Ishikawa (cell line): Measurements from ENCODE around the gene UBE2D4.

ENCODE experiments used
- CEBPB ChIP-seq: IDR thresholded peaks from 2 replicates; pipeline ENCODE4 v1.6.1; 2012
- CREB1 ChIP-seq: IDR thresholded peaks from 2 replicates; pipeline ENCODE4 v1.6.1; 2012; ENCODE audit warnings: low read depth
- EGR1 ChIP-seq: IDR thresholded peaks from 2 replicates; pipeline ENCODE4 v1.6.1; 2012
- EP300 ChIP-seq: IDR thresholded peaks from 2 replicates; pipeline ENCODE4 v1.6.1; 2012; ENCODE audit warnings: borderline replicate concordance
- RAD21 ChIP-seq: IDR thresholded peaks from 2 replicates; pipeline ENCODE4 v1.6.1; 2012; ENCODE audit warnings: low read depth
- REST ChIP-seq: IDR thresholded peaks from 2 replicates; pipeline ENCODE4 v1.6.1; 2012; ENCODE audit warnings: low read depth, mild to moderate bottlenecking
- TAF1 ChIP-seq: IDR thresholded peaks from 2 replicates; pipeline ENCODE4 v1.6.1; 2012; ENCODE audit warnings: low read depth, mild to moderate bottlenecking
- TCF12 ChIP-seq: IDR thresholded peaks from 2 replicates; pipeline ENCODE4 v1.6.1; 2012; ENCODE audit warnings: low read depth
- TEAD4 ChIP-seq: IDR thresholded peaks from 2 replicates; pipeline ENCODE4 v1.6.1; 2012
- YY1 ChIP-seq: IDR thresholded peaks from 2 replicates; pipeline ENCODE4 v1.6.1; 2012; ENCODE audit warnings: low read depth
- ZBTB7A ChIP-seq: IDR thresholded peaks from 2 replicates; pipeline ENCODE4 v1.6.1; 2012; ENCODE audit warnings: low read depth
- TF ChIP-seq, protein P1 (sequence below): IDR thresholded peaks from 2 replicates; pipeline ENCODE4 v1.6.1; 2012

DNA sequence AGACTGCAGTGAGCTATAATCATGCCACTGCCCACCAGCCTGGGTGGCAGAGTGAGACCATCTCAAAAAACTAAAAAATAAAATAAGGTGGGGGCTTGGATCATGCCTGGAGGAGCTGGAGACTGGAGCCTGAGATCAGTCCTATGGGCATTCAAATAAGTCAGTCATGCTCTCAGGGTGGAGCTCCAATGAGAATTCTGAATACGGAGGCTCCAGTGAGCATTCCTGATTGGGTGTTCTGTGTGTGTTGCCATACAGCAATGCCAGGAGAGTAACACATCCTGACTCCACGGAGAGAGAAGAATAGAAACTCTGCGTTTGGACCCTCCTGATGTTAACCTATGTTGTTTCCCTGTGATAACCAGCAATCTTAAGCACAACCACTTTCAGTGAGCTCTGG lies 16.0 kb downstream of the UBE2D4 start:
- TF ChIP-seq RAD21 (no peak), EP300 (no peak), TAF1 (no peak), YY1 (no peak), ZBTB7A (no peak), TCF12 (no peak), REST (no peak), EGR1 (no peak), CEBPB (no peak), CREB1 (no peak), TEAD4 (no peak)
- TF ChIP-seq, protein P1, sequence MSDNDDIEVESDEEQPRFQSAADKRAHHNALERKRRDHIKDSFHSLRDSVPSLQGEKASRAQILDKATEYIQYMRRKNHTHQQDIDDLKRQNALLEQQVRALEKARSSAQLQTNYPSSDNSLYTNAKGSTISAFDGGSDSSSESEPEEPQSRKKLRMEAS: no peak
